HepG2 (cell line): ENCODE data around the gene EXOSC9. TPM values are rescaled to one million over a fixed set of nuclear protein-coding genes. Genes with fewer than 3 reads are reported as not detected.
A peak's percentile ranks its signal among the peaks of the same experiment; 100 is the strongest.

Experiments used
- BCLAF1 ChIP-seq: fragments of 450-650 bp; IDR thresholded peaks from 2 replicates; pipeline ENCODE4 v1.6.1; 2017; ENCODE audit warnings: mild to moderate bottlenecking
- KLF11 ChIP-seq: IDR thresholded peaks from 2 replicates; pipeline ENCODE4 v1.6.1; 2016; ENCODE audit warnings: missing compliant biosample characterization
- MXD4 ChIP-seq: IDR thresholded peaks from 2 replicates; pipeline ENCODE4 v1.6.1; 2016; ENCODE audit warnings: mild to moderate bottlenecking, missing biosample characterization, missing genetic modification reagents
- NFE2 ChIP-seq: sonication (generic); formaldehyde crosslinking; IDR thresholded peaks from 2 replicates; pipeline ENCODE4 v1.4.0; 2020; ENCODE audit warnings: missing genetic modification reagents
- PITX1 ChIP-seq: sonication (generic); formaldehyde crosslinking; IDR thresholded peaks from 2 replicates; pipeline ENCODE4 v1.5.1; 2020; ENCODE audit warnings: mild to moderate bottlenecking, missing genetic modification reagents
- RORA ChIP-seq: sonication (generic); formaldehyde crosslinking; IDR thresholded peaks from 2 replicates; pipeline ENCODE4 v1.5.0; 2020; ENCODE audit warnings: mild to moderate bottlenecking, missing genetic modification reagents, moderate library complexity
- SETDB1 ChIP-seq: sonication (generic); formaldehyde crosslinking; IDR thresholded peaks from 2 replicates; pipeline ENCODE4 v1.5.1; 2020; ENCODE audit warnings: missing genetic modification reagents, mild to moderate bottlenecking, borderline replicate concordance
- SUZ12 ChIP-seq: fragments of 150-350 bp; IDR thresholded peaks from 2 replicates; pipeline ENCODE4 v1.6.1; 2014; ENCODE audit warnings: low read depth, low read length
- ZFP36L2 ChIP-seq: sonication (generic); formaldehyde crosslinking; IDR thresholded peaks from 2 replicates; pipeline ENCODE4 v1.4.0; 2020; ENCODE audit warnings: missing genetic modification reagents
- ZMYM2 ChIP-seq: sonication (generic); formaldehyde crosslinking; IDR thresholded peaks from 2 replicates; pipeline ENCODE4 v1.8.0; 2022; ENCODE audit warnings: mild to moderate bottlenecking, missing genetic modification reagents
- ZNF235 ChIP-seq: sonication (generic); formaldehyde crosslinking; IDR thresholded peaks from 2 replicates; pipeline ENCODE4 v1.8.1; 2023; ENCODE audit warnings: mild to moderate bottlenecking, missing genetic modification reagents, borderline replicate concordance
- ZNF253 ChIP-seq: sonication (generic); formaldehyde crosslinking; IDR thresholded peaks from 2 replicates; pipeline ENCODE4 v1.8.0; 2022; ENCODE audit warnings: mild to moderate bottlenecking, missing genetic modification reagents, borderline replicate concordance
- ZNF563 ChIP-seq: sonication (generic); formaldehyde crosslinking; IDR thresholded peaks from 2 replicates; pipeline ENCODE4 v1.8.0; 2022; ENCODE audit warnings: mild to moderate bottlenecking, moderate library complexity, missing genetic modification reagents
- polyA plus RNA-seq, 8 experiments: library from polyadenylated mRNA; depleted of rRNA in 3 of 8; stranded (reverse) in 7 of 8; unstranded in 1 of 8; fragments of >200 nt; fragmentation: Illumina TruSeq in 4 of 8; extraction: Trizol in 4 of 8; gene quantifications; 2 replicates each; pipeline versions ENCODE4 v1.2.1 to v1.2.3, GENCODE V29; 2011 to 2016; ENCODE audit warnings: low read depth in 4 of 8, missing spikeins in 1 of 8, mixed read lengths in 1 of 8; ENCODE audit not compliant: insufficient read depth in 1 of 8
- total RNA-seq, 5 experiments: library from RNA; depleted of rRNA; stranded (reverse); fragments of >200 nt; fragmentation: Illumina TruSeq; extraction: Trizol; gene quantifications; 2 replicates each; pipeline ENCODE4 v1.2.3, GENCODE V29; 2016; ENCODE audit warnings: low read depth in 1 of 5
- TF ChIP-seq, protein P1 (sequence below): sonication (generic); formaldehyde crosslinking; IDR thresholded peaks from 2 replicates; pipeline ENCODE4 v1.9.0; 2021; ENCODE audit warnings: mild to moderate bottlenecking, missing genetic modification reagents
- TF ChIP-seq, protein P2 (sequence below): conservative IDR thresholded peaks from 2 replicates; pipeline ENCODE4 v1.6.1; 2018; ENCODE audit warnings: missing genetic modification reagents
- TF ChIP-seq, protein P3 (sequence below): sonication (generic); formaldehyde crosslinking; IDR thresholded peaks from 2 replicates; pipeline ENCODE4 v1.9.0; 2021; ENCODE audit warnings: missing genetic modification reagents, borderline replicate concordance

The EXOSC9 gene
- total and polyA plus RNA-seq, 2 of the 13 experiments (the other 11 are each of a cell fraction or from before 2014, with no cell fraction given), result 26.0 to 48.0 TPM

- TF ChIP-seq ZFP36L2, result no peak
- peak; percentile 92 for TF ChIP-seq MXD4 (CRISPR knock-in tag)
- TF ChIP-seq, protein P1, sequence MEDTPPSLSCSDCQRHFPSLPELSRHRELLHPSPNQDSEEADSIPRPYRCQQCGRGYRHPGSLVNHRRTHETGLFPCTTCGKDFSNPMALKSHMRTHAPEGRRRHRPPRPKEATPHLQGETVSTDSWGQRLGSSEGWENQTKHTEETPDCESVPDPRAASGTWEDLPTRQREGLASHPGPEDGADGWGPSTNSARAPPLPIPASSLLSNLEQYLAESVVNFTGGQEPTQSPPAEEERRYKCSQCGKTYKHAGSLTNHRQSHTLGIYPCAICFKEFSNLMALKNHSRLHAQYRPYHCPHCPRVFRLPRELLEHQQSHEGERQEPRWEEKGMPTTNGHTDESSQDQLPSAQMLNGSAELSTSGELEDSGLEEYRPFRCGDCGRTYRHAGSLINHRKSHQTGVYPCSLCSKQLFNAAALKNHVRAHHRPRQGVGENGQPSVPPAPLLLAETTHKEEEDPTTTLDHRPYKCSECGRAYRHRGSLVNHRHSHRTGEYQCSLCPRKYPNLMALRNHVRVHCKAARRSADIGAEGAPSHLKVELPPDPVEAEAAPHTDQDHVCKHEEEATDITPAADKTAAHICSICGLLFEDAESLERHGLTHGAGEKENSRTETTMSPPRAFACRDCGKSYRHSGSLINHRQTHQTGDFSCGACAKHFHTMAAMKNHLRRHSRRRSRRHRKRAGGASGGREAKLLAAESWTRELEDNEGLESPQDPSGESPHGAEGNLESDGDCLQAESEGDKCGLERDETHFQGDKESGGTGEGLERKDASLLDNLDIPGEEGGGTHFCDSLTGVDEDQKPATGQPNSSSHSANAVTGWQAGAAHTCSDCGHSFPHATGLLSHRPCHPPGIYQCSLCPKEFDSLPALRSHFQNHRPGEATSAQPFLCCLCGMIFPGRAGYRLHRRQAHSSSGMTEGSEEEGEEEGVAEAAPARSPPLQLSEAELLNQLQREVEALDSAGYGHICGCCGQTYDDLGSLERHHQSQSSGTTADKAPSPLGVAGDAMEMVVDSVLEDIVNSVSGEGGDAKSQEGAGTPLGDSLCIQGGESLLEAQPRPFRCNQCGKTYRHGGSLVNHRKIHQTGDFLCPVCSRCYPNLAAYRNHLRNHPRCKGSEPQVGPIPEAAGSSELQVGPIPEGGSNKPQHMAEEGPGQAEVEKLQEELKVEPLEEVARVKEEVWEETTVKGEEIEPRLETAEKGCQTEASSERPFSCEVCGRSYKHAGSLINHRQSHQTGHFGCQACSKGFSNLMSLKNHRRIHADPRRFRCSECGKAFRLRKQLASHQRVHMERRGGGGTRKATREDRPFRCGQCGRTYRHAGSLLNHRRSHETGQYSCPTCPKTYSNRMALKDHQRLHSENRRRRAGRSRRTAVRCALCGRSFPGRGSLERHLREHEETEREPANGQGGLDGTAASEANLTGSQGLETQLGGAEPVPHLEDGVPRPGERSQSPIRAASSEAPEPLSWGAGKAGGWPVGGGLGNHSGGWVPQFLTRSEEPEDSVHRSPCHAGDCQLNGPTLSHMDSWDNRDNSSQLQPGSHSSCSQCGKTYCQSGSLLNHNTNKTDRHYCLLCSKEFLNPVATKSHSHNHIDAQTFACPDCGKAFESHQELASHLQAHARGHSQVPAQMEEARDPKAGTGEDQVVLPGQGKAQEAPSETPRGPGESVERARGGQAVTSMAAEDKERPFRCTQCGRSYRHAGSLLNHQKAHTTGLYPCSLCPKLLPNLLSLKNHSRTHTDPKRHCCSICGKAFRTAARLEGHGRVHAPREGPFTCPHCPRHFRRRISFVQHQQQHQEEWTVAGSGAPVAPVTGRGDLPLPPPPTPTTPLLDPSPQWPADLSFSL (CRISPR knock-in tag), result peak; percentile 27; the same call in 1 of the 2 replicates
- no peak for TF ChIP-seq SETDB1
- TF ChIP-seq ZNF563 (CRISPR knock-in tag), result peak; percentile 81; the same call in 1 of the 2 replicates
- no peak for TF ChIP-seq ZNF235 (CRISPR knock-in tag)
- TF ChIP-seq, protein P2, sequence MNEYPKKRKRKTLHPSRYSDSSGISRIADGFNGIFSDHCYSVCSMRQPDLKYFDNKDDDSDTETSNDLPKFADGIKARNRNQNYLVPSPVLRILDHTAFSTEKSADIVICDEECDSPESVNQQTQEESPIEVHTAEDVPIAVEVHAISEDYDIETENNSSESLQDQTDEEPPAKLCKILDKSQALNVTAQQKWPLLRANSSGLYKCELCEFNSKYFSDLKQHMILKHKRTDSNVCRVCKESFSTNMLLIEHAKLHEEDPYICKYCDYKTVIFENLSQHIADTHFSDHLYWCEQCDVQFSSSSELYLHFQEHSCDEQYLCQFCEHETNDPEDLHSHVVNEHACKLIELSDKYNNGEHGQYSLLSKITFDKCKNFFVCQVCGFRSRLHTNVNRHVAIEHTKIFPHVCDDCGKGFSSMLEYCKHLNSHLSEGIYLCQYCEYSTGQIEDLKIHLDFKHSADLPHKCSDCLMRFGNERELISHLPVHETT (CRISPR knock-in tag), result no peak
- peak; percentile 21; the same call in 1 of the 2 replicates for TF ChIP-seq KLF11
- TF ChIP-seq NFE2 (CRISPR knock-in tag), result no peak
- no peak; the same call in 1 of the 2 replicates for TF ChIP-seq ZMYM2
- no peak for TF ChIP-seq RORA
- TF ChIP-seq BCLAF1, result no peak
- TF ChIP-seq, protein P3, sequence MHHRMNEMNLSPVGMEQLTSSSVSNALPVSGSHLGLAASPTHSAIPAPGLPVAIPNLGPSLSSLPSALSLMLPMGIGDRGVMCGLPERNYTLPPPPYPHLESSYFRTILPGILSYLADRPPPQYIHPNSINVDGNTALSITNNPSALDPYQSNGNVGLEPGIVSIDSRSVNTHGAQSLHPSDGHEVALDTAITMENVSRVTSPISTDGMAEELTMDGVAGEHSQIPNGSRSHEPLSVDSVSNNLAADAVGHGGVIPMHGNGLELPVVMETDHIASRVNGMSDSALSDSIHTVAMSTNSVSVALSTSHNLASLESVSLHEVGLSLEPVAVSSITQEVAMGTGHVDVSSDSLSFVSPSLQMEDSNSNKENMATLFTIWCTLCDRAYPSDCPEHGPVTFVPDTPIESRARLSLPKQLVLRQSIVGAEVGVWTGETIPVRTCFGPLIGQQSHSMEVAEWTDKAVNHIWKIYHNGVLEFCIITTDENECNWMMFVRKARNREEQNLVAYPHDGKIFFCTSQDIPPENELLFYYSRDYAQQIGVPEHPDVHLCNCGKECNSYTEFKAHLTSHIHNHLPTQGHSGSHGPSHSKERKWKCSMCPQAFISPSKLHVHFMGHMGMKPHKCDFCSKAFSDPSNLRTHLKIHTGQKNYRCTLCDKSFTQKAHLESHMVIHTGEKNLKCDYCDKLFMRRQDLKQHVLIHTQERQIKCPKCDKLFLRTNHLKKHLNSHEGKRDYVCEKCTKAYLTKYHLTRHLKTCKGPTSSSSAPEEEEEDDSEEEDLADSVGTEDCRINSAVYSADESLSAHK (CRISPR knock-in tag), result no peak
- TF ChIP-seq ZNF253 (CRISPR knock-in tag), result no peak
- no peak for TF ChIP-seq SUZ12
- TF ChIP-seq PITX1 (CRISPR knock-in tag), result 0 out of 2 replicates have a peak, but pooled peaks have one; percentile 44
Measured at GRCh38 chr4:121823505-121824170, 22.5 kb downstream of the EXOSC9 start, which contains the start of gene CCNA2 (continued).
